NOMO-1 treated with DMSO at 0.1 percent for 48 hours (cell line): ENCODE measurements around the gene PCDH15.
A peak's percentile ranks its signal among the peaks of the same experiment; 100 is the strongest.

Experiments used
- DNase-seq: peaks from one replicate; lab custom pipeline; 2025; ENCODE audit not compliant: unreplicated experiment; lab: John Stamatoyannopoulos, UW

The PCDH15 gene

GRCh38 chr10:54137396-54137795, 663.6 kb downstream of the PCDH15 start:
- no peak for DNase-seq

- no peak for DNase-seq
These were observed 667.8 kb downstream of the PCDH15 start for GRCh38 chr10:54133203-54133602.

- no peak for DNase-seq
These were observed 669.2 kb downstream of the PCDH15 start for GRCh38 chr10:54131833-54132232.

- DNase-seq: no peak
These were observed 670.6 kb downstream of the PCDH15 start for GRCh38 chr10:54130394-54130793.

GRCh38 chr10:54125098-54125747, 675.8 kb downstream of the PCDH15 start:
- DNase-seq: no peak

GRCh38 chr10:54124209-54124885, 676.7 kb downstream of the PCDH15 start:
- no peak for DNase-seq

- no peak for DNase-seq
These were observed 680.2 kb downstream of the PCDH15 start for GRCh38 chr10:54120806-54121205.

GRCh38 chr10:54108961-54109360, 692.1 kb downstream of the PCDH15 start:
- no peak for DNase-seq

- no peak for DNase-seq
These were observed 704.1 kb downstream of the PCDH15 start for GRCh38 chr10:54096892-54097291.

- no peak for DNase-seq
These were observed 706.7 kb downstream of the PCDH15 start for GRCh38 chr10:54094321-54094720.

- DNase-seq: no peak
These were observed 709.8 kb downstream of the PCDH15 start for GRCh38 chr10:54091237-54091636.

GRCh38 chr10:54081950-54082349, 719.1 kb downstream of the PCDH15 start:
- DNase-seq: no peak

- no peak for DNase-seq
These were observed 733.7 kb downstream of the PCDH15 start for GRCh38 chr10:54067361-54067760.

- DNase-seq: no peak
These were observed 734.4 kb downstream of the PCDH15 start for GRCh38 chr10:54066646-54067045.

GRCh38 chr10:54065106-54065505, 735.9 kb downstream of the PCDH15 start:
- peak; percentile 89 for DNase-seq

GRCh38 chr10:54064215-54064614, 736.8 kb downstream of the PCDH15 start:
- peak; percentile 0 for DNase-seq

GRCh38 chr10:54063514-54063913, 737.5 kb downstream of the PCDH15 start:
- DNase-seq: no peak

GRCh38 chr10:54060572-54060971, 740.5 kb downstream of the PCDH15 start:
- no peak for DNase-seq

- DNase-seq: no peak
These were observed 743.7 kb downstream of the PCDH15 start for GRCh38 chr10:54057357-54057756.

- DNase-seq: no peak
These were observed 774.7 kb downstream of the PCDH15 start for GRCh38 chr10:54026340-54026739.

- DNase-seq: no peak
These were observed 789.9 kb downstream of the PCDH15 start for GRCh38 chr10:54011117-54011516.

GRCh38 chr10:54010337-54010933, 790.6 kb downstream of the PCDH15 start:
- DNase-seq: no peak
